Activated T-cell treated with anti-CD3 and anti-CD28 coated beads, Interleukin-2, amount 50 U/mL, for 1 hour (primary cell): ENCODE results near the gene ECI1.

Experiments
- DNase-seq: peaks from one replicate; pipeline ENCODE4 v3.0.0-alpha.2; 2020

ECI1 gene

GRCh38 chr16:2191446-2191706, 60.0 kb downstream of the ECI1 start:
- no peak for DNase-seq

- no peak for DNase-seq
Measured at GRCh38 chr16:2190659-2191445, 60.5 kb downstream of the ECI1 start.

GRCh38 chr16:2190002-2190658, 61.3 kb downstream of the ECI1 start:
- DNase-seq = no peak
